Purkinje cell (primary cell): ENCODE data around the gene C3orf33. TPM values are rescaled to one million over a fixed set of nuclear protein-coding genes. Genes with fewer than 3 reads are reported as not detected.

ENCODE experiments used
- polyA plus RNA-seq: library from polyadenylated mRNA; unstranded; fragments of >200 nt; fragmentation: Nextera tagmentation; gene quantifications from 2 replicates; pipeline ENCODE4 v1.2.1, GENCODE V29; 2014

C3orf33 gene, protein sequence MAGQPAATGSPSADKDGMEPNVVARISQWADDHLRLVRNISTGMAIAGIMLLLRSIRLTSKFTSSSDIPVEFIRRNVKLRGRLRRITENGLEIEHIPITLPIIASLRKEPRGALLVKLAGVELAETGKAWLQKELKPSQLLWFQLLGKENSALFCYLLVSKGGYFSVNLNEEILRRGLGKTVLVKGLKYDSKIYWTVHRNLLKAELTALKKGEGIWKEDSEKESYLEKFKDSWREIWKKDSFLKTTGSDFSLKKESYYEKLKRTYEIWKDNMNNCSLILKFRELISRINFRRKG
- 19.8 and 20.0 TPM in 2 replicates for polyA plus RNA-seq

DNA sequence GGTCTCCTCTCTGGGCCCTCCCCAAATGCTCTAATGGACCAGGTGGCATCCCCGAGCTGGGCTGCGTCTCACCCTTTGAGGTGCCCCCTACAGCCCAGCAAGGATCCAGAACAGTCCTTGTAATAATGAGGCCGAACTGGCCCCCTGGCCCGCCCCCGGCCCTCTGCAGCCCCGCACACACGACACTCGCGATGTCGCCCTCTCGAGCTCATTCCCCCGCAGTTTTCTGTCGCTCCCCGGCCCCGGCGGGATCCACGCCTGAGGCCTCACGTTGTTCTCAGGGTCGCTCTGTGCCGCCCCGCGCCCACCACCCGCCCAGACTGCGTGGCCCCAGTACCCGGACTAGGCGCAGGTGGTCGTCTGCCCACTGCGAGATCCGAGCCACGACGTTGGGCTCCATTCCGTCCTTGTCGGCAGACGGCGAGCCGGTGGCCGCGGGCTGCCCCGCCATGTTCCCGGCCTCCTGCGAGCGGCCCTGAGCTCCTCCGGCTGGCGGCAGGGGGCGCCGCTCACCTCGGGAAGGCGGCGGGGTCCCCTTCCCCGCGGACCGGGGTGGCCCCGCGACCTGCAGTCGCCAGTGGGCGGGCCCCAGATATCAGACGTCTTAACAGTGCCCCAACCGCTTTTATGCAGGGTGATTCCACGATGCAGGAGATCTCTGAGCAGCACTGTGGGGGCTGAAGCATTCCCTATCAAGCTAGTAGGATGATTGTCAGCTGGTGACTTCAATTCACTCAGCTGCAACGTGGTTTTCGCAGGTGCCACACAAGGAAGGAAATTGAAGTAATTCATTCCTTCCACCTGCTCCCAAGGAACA is at the start of gene C3orf33:
Gene C3orf33 (minus strand): TSS at position 477 of the 817 bp plus-strand sequence. CDS start 26 bp downstream, at position 451.

DNA sequence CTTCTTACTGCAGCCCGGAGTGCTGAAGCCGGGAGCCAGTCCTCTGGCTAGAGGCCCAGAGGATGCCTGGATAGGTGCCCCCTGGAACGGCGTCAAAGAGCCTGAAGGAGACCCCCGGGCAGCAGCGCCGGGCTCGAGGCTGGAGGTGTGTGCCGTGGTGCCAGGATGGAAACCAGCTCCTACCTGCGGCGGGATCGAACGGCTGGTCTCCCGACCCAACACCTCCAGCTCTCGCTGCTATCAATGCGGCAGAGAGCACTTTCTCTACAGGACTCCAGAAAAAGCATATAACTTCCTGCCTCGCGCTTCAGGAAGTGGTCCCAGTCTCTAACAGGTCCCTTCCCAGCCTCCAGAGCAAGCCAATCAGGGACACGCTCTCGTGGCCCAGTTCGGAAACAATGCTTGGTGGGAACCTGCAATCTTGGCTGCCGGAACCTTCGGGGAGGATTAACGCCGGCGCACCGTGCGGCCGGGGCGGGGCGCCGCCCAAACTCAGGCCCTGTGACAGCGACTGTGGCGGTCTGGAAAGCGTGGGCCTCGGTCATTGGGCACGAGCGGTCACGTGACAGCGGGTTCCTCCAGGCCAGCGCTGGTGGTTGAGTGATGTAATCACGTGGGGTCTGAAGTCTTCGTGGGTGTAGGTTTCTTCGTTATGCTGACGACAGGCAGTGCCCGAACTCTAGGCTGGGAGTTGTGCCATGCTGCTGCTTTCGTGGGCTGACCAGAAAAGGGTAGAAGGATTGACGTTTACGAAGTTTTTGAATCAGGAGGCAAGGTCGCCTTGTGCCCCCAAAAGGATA is 48.3 kb upstream of the C3orf33 start, which contains the start of gene SLC33A1:
Gene SLC33A1 (minus strand): TSS at position 287 of the 800 bp plus-strand sequence. CDS start 430 bp downstream, outside the sequence.

DNA sequence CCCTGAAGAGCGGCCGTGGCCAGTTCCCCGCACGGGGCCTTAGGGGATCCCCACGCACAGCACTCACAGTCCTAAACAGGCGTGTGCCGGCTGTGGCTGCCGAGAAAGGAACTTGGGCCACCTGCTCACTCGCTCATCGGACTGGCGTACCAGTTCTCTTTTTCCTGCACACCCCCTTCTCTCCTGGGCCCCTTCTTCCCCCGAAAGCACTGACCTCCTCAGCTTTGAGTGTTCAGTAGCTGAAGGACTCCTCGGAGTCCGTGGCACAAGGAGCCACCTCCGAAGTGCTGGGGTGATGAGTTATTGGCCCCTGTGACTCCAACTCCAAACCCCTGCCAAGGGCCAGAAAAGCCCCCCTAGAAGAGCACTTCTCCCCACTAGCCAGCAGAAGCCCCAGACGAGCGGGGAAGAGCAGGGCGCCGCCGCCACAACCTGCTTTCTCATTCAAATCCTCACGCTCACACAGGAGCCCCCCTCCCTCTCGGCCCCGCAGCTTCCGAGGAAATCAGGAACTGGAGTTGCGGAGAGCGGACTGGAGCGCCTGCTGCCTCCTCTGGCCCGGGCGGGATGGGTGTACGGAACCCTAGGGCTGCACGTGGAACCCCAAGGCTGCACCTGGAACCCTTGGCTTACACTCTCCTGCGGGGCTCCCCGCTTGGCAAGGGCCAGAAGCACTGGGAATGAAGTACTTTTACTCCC is 61.3 kb downstream of the C3orf33 start, which contains the start of gene PLCH1:
Gene PLCH1 (minus strand): TSS at position 446 of the 699 bp plus-strand sequence. CDS start 40,847 bp downstream, outside the sequence.

Other genes with a start within 250 kb of the C3orf33 start
- gene PLCH1, start 61.2 kb downstream of the C3orf33 start, polyA plus RNA-seq, result 1.7 and 2.3 TPM in 2 replicates
- 19.7 and 21.3 TPM in 2 replicates for gene SLC33A1, start 48.1 kb upstream of the C3orf33 start, polyA plus RNA-seq
- gene GMPS, start 64.4 kb upstream of the C3orf33 start, polyA plus RNA-seq, result 21.3 and 21.8 TPM in 2 replicates